ENCODE data around the gene MYMK.

MYMK gene

DNA sequence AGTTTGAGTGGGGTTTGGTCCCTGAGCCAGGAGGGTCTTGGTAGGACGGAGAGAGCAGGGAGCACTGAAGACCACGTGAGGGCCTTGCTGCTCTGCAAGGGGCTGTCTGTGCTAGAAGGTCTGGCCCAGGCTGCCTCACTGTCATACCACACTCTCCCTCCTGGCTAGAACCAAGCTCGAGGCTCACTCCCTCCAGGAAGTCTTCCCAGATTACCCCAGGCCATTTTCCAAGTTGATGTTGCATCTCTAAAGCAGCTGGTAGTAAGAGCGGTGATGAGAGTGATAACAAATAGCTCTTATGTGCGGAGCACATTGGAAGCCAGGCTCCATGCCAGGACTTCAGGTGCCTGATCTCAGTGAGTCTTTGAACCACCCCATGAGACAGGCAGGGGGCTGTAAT, 6.6 kb downstream of the MYMK start:
- H3K27me3 ChIP-seq (ENCODE audit: insufficient read depth, low read depth) = peaks cover 78% of the 10 kb centered on the region
- H3K79me2 ChIP-seq (ENCODE audit: insufficient read depth, low read depth) = no peaks in the 10 kb centered on the region
- H4K20me1 ChIP-seq (ENCODE audit: insufficient read depth) = no peaks in the 10 kb centered on the region

DNA sequence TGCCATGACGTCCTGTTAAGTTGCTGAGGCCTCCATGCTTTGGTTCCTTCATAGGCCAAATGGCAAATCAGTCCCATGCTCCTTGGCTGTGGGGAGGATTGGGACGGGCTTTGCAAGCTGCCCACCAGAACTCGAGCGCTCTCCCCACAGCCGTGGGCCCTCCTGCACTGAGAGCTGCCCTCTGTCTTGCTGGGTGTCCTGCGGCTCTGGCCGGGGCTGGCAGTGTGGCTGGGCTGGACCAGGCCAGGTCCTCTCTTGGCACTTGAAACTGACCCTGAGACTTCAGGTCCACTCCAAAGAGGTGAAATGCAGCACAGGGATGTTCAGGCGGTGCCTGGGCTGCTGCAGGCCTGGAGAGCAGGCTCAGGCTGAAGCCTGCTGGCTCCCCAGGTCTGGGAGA, 7.0 kb downstream of the MYMK start:
- H4K20me1 ChIP-seq (ENCODE audit: insufficient read depth) = no peaks in the 10 kb centered on the region
- no peaks in the 10 kb centered on the region for H3K36me3 ChIP-seq (ENCODE audit: insufficient read depth)
- H3K27ac ChIP-seq = no peak overlapping the region
- H3K9ac ChIP-seq = no peak overlapping the region
- H2AFZ ChIP-seq (ENCODE audit: low read depth) = no peak overlapping the region
- H3K4me3 ChIP-seq (IDR thresholded peaks at IDR 0.05; ENCODE audit: insufficient read depth, low read depth, low read length) = no peak overlapping the region
- H3K79me2 ChIP-seq (ENCODE audit: insufficient read depth, low read depth) = no peaks in the 10 kb centered on the region
- no peaks in the 10 kb centered on the region for H3K4me1 ChIP-seq (ENCODE audit: low read depth, poor library complexity, severe bottlenecking)
- TF ChIP-seq, protein P1, sequence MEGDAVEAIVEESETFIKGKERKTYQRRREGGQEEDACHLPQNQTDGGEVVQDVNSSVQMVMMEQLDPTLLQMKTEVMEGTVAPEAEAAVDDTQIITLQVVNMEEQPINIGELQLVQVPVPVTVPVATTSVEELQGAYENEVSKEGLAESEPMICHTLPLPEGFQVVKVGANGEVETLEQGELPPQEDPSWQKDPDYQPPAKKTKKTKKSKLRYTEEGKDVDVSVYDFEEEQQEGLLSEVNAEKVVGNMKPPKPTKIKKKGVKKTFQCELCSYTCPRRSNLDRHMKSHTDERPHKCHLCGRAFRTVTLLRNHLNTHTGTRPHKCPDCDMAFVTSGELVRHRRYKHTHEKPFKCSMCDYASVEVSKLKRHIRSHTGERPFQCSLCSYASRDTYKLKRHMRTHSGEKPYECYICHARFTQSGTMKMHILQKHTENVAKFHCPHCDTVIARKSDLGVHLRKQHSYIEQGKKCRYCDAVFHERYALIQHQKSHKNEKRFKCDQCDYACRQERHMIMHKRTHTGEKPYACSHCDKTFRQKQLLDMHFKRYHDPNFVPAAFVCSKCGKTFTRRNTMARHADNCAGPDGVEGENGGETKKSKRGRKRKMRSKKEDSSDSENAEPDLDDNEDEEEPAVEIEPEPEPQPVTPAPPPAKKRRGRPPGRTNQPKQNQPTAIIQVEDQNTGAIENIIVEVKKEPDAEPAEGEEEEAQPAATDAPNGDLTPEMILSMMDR (conservative IDR thresholded peaks at IDR 0.05; ENCODE audit: low read depth, low read length) = no peak
- peaks cover 73% of the 10 kb centered on the region for H3K27me3 ChIP-seq (ENCODE audit: insufficient read depth, low read depth)
- no peak overlapping the region for H3K4me2 ChIP-seq

More for the DNA sequence above, 6.6 kb downstream of the MYMK start:
- Histone ChIP-seq H3K36me3 (ENCODE audit: insufficient read depth) (no peaks in the 10 kb centered on the region), H2AFZ (ENCODE audit: low read depth) (no peak overlapping the region), H3K4me3 (IDR thresholded peaks at IDR 0.05; ENCODE audit: insufficient read depth, low read depth, low read length) (no peak overlapping the region), H3K4me2 (no peak overlapping the region), H3K9ac (no peak overlapping the region), H3K4me1 (ENCODE audit: low read depth, poor library complexity, severe bottlenecking) (no peaks in the 10 kb centered on the region), H3K27ac (no peak overlapping the region)
- TF ChIP-seq, protein P1 (conservative IDR thresholded peaks at IDR 0.05; ENCODE audit: low read depth, low read length) = no peak

DNA sequence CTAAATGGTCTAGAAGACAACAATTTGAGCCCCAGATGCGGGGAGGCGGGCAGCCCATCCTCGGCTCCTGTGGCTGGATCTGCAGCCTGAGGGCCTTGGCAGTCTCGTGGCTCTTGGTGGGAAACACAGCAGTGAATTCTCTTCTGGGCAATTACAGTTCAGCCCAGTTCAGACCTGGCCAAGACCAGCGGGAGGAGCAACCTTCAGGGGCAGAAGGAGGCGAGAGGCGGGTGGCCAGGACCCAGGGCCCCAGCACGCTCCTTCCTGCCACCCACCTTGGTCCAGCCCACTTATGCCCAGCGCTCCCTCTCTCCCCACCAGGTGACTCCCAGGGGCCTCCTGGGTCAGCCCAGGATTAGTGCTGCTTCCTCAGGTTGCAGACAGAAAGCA, 7.8 kb downstream of the MYMK start:
- TF ChIP-seq, protein P1 (conservative IDR thresholded peaks at IDR 0.05; ENCODE audit: low read depth, low read length) = no peak
- Histone ChIP-seq H3K4me1 (ENCODE audit: low read depth, poor library complexity, severe bottlenecking) (no peaks in the 10 kb centered on the region), H3K27me3 (ENCODE audit: insufficient read depth, low read depth) (peaks cover 68% of the 10 kb centered on the region), H2AFZ (ENCODE audit: low read depth) (no peak overlapping the region), H4K20me1 (ENCODE audit: insufficient read depth) (no peaks in the 10 kb centered on the region), H3K36me3 (ENCODE audit: insufficient read depth) (no peaks in the 10 kb centered on the region), H3K4me3 (IDR thresholded peaks at IDR 0.05; ENCODE audit: insufficient read depth, low read depth, low read length) (no peak overlapping the region), H3K4me2 (no peak overlapping the region), H3K9ac (no peak overlapping the region), H3K27ac (no peak overlapping the region), H3K79me2 (ENCODE audit: insufficient read depth, low read depth) (no peaks in the 10 kb centered on the region)

DNA sequence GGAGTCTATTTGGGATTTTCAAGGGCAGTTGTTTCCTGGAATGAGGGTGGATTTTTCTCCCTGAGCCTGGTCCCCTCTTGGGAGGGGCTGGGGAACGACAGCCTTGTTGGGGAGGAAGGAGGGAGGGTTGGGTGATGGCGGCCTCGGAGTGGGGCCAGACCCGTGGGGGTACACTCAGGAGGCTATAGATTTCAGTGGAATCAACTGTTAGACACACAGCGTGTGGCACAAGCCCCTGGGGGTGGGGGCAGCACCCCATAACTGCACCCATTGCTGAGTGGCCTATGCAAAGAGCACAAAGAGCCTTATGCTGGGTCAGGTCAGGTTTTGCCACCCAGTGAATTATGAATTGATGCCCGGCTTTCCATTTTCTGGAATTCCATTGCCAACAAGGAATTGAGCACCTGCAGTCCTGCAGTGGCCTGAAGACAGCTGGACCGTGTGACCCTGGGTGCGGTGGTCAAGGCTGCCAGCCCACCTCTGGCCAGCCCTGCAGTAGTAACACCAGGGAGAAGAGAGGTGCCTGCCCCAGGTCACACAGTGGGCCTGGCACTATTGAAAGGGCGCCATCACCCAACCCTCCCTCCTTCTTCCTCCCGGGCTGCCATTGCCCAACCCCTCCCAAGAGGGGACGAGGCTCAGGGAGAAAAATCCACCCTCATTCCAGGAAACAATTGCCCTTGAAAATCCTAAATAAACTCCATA, 8.4 kb downstream of the MYMK start:
- H3K27ac ChIP-seq = no peak overlapping the region
- H3K9ac ChIP-seq = no peak overlapping the region
- H2AFZ ChIP-seq (ENCODE audit: low read depth) = no peak overlapping the region
- H3K79me2 ChIP-seq (ENCODE audit: insufficient read depth, low read depth) = no peaks in the 10 kb centered on the region
- no peak overlapping the region for H3K4me3 ChIP-seq (IDR thresholded peaks at IDR 0.05; ENCODE audit: insufficient read depth, low read depth, low read length)
- TF ChIP-seq, protein P1 (conservative IDR thresholded peaks at IDR 0.05; ENCODE audit: low read depth, low read length) = no peak
- no peaks in the 10 kb centered on the region for H3K4me1 ChIP-seq (ENCODE audit: low read depth, poor library complexity, severe bottlenecking)
- H3K4me2 ChIP-seq = no peak overlapping the region
- H3K27me3 ChIP-seq (ENCODE audit: insufficient read depth, low read depth) = peaks cover 62% of the 10 kb centered on the region
- H4K20me1 ChIP-seq (ENCODE audit: insufficient read depth) = no peaks in the 10 kb centered on the region
- no peaks in the 10 kb centered on the region for H3K36me3 ChIP-seq (ENCODE audit: insufficient read depth)
